Gastroesophageal sphincter (tissue), 4 donors: ENCODE data around the gene ZNF778. TPM values are rescaled to one million over a fixed set of nuclear protein-coding genes. Genes with fewer than 3 reads are reported as not detected.
"Not testable (repeated sequence)": the region's sequence is repeated elsewhere in the genome, so short reads cannot be mapped to it uniquely, and the experiment has no call there.

Experiments
- ATAC-seq: fragments of 150-250 bp; one replicate; pipeline ENCODE4 v1.9.1; 2016; ENCODE audit warnings: mild to moderate bottlenecking, moderate library complexity
- H3K27ac ChIP-seq, 4 donors: fragments of 200-600 bp; sonication (generic) in 3 of 4; 1 replicate in 3 of 4; 2 replicates in 1 of 4; pipeline ENCODE4 v1.5.1; 2016 to 2019
- H3K27me3 ChIP-seq: fragments of 200-600 bp; sonication (generic); one replicate; pipeline ENCODE4 v1.5.1; 2019
- H3K36me3 ChIP-seq, 2 donors: fragments of 200-600 bp; sonication (generic); one replicate each; pipeline ENCODE4 v1.5.1; 2019; ENCODE audit warnings: control low read depth in 1 of 2
- H3K4me1 ChIP-seq, 3 donors: fragments of 200-600 bp; sonication (generic); 1 replicate in 2 of 3; 2 replicates in 1 of 3; pipeline ENCODE4 v1.5.1; 2016 to 2019; ENCODE audit warnings: control low read depth in 2 of 3
- H3K4me3 ChIP-seq, 2 donors: fragments of 200-600 bp; sonication (generic); one replicate each; pipeline ENCODE4 v1.5.1; 2019; ENCODE audit warnings: mild to moderate bottlenecking in 1 of 2, moderate library complexity in 1 of 2
- H3K9me3 ChIP-seq, 3 donors: fragments of 200-600 bp; sonication (generic); one replicate each; pipeline ENCODE4 v1.5.1; 2017 to 2019; ENCODE audit warnings: control low read depth in 2 of 3
- CTCF ChIP-seq, 4 experiments: fragments of 200-600 bp in 2 of 4; fragments of 450-650 bp in 2 of 4; sonication (generic) in 1 of 4; IDR thresholded peaks; one replicate each; pipeline ENCODE4 v1.5.1; 2017 to 2019; ENCODE audit warnings: antibody characterized with exemption in 4 of 4, mild to moderate bottlenecking in 2 of 4, moderate library complexity in 2 of 4
- EP300 ChIP-seq: sonication (generic); formaldehyde crosslinking; IDR thresholded peaks from one replicate; pipeline ENCODE4 v1.6.1; 2017; ENCODE audit warnings: antibody characterized with exemption, mild to moderate bottlenecking
- POLR2A ChIP-seq, 2 donors: fragments of 450-650 bp; IDR thresholded peaks; one replicate each; pipeline ENCODE4 v1.6.1; 2017; ENCODE audit warnings: antibody characterized with exemption in 2 of 2, mild to moderate bottlenecking in 2 of 2, moderate library complexity in 1 of 2
- POLR2AphosphoS5 ChIP-seq: sonication (generic); formaldehyde crosslinking; IDR thresholded peaks from one replicate; pipeline ENCODE4 v1.6.1; 2017; ENCODE audit warnings: antibody characterized with exemption
- WGBS, 2 donors: methylation state at CpG; one replicate each; pipeline ENCODE4 v1.1.5; 2018; ENCODE audit warnings: low coverage in 1 of 2; 5-methylcytosine and 5-hydroxymethylcytosine counted together
- total RNA-seq, 4 donors: library from RNA; depleted of rRNA; stranded (reverse); fragments of >200 nt; gene quantifications; one replicate each; pipeline ENCODE4 v1.1.0, GENCODE V29; 2016

ZNF778 gene
- total RNA-seq, 4 donors from 2014 or later, result 11.1 to 28.0 (median 12.4) TPM

GRCh38 chr16:89183463-89183862 lies 34.0 kb upstream of the ZNF778 start:
- ATAC-seq, result no peak
- Histone ChIP-seq H3K9me3 (no peaks in the 10 kb centered on the region), H3K27ac (no peak overlapping the region), H3K36me3 (no peaks in the 10 kb centered on the region), H3K4me1 (no peaks in the 10 kb centered on the region), H3K4me3 (no peak overlapping the region), H3K27me3 (peaks cover 50% of the 10 kb centered on the region)
- no peak for TF ChIP-seq POLR2AphosphoS5
- no peak for TF ChIP-seq EP300
- TF ChIP-seq CTCF (IDR thresholded peaks at IDR 0.05), result no peak
- TF ChIP-seq POLR2A (IDR thresholded peaks at IDR 0.05), result no peak
- 30% methylated on average over 12 of the region's 13 CpGs; no CpG with 5 or more reads in 1 of the 2 donors for WGBS, 2 donors

- Histone ChIP-seq H3K36me3 (no peaks in the 10 kb centered on the region), H3K9me3 (no peaks in the 10 kb centered on the region), H3K27me3 (peaks cover 43% of the 10 kb centered on the region), H3K4me1 (no peaks in the 10 kb centered on the region), H3K4me3 (no peak overlapping the region), H3K27ac (no peak overlapping the region)
- no peak for TF ChIP-seq EP300
- 39% methylated on average over 2 of the region's 26 CpGs; no CpG with 5 or more reads in 1 of the 2 donors for WGBS, 2 donors
- ATAC-seq, result no peak
These were observed 33.4 kb upstream of the ZNF778 start for GRCh38 chr16:89183975-89184676.

- Histone ChIP-seq H3K4me3 (no peak overlapping the region), H3K27me3 (peaks cover 38% of the 10 kb centered on the region), H3K36me3 (no peaks in the 10 kb centered on the region), H3K27ac (no peak overlapping the region), H3K4me1 (no peaks in the 10 kb centered on the region), H3K9me3 (no peaks in the 10 kb centered on the region)
- ATAC-seq, result no peak
- WGBS, 2 donors, result 37% methylated on average over 2 of the region's 9 CpGs; no CpG with 5 or more reads in 1 of the 2 donors
- no peak for TF ChIP-seq POLR2AphosphoS5
- no peak for TF ChIP-seq EP300
- TF ChIP-seq POLR2A (IDR thresholded peaks at IDR 0.05), result no peak
- TF ChIP-seq CTCF (IDR thresholded peaks at IDR 0.05), result no peak
These were observed 32.9 kb upstream of the ZNF778 start for GRCh38 chr16:89184677-89184932.

GRCh38 chr16:89184933-89185794 lies 32.3 kb upstream of the ZNF778 start:
- TF ChIP-seq EP300, result no peak
- TF ChIP-seq POLR2AphosphoS5, result no peak
- no peak for TF ChIP-seq POLR2A (IDR thresholded peaks at IDR 0.05)
- TF ChIP-seq CTCF (IDR thresholded peaks at IDR 0.05), result no peak
- Histone ChIP-seq H3K4me1 (no peaks in the 10 kb centered on the region), H3K4me3 (no peak overlapping the region), H3K27ac (no peak overlapping the region), H3K27me3 (peaks cover 33% of the 10 kb centered on the region), H3K36me3 (no peaks in the 10 kb centered on the region), H3K9me3 (no peaks in the 10 kb centered on the region)
- ATAC-seq, result peak; percentile 13
- 40 to 69% methylated on average over 1 to 12 of the region's 48 CpGs for WGBS, 2 donors

- 83% methylated on average over 6 of the region's 30 CpGs; no CpG with 5 or more reads in 1 of the 2 donors for WGBS, 2 donors
These were observed 31.5 kb upstream of the ZNF778 start for GRCh38 chr16:89185887-89186592.

GRCh38 chr16:89186593-89187031 lies 30.9 kb upstream of the ZNF778 start:
- ATAC-seq, H3K9me3 ChIP-seq, H3K36me3 ChIP-seq, H3K4me1 ChIP-seq, H3K27ac ChIP-seq, H3K4me3 ChIP-seq: not testable (repeated sequence)
- 83 to 90% methylated on average over 11 to 12 of the region's 20 CpGs for WGBS, 2 donors
- peaks cover 27% of the 10 kb centered on the region for H3K27me3 ChIP-seq

More at GRCh38 chr16:89185887-89186592, 31.5 kb upstream of the ZNF778 start:
- not testable (repeated sequence) for H3K27ac ChIP-seq, H3K4me3 ChIP-seq, H3K4me1 ChIP-seq, H3K9me3 ChIP-seq, ATAC-seq, H3K36me3 ChIP-seq
- H3K27me3 ChIP-seq, result peaks cover 27% of the 10 kb centered on the region
